Keratinocyte (primary cell): ENCODE data around the gene TBC1D16.

ENCODE experiments used
- EZH2 ChIP-seq: IDR thresholded peaks from one replicate; pipeline ENCODE4 v1.6.1; 2012; ENCODE audit warnings: inconsistent platforms, mild to moderate bottlenecking, low read length, moderate library complexity
- TF ChIP-seq, protein P1 (sequence below), 3 experiments: IDR thresholded peaks in 1 of 3; conservative IDR thresholded peaks in 1 of 3; optimal IDR thresholded peaks in 1 of 3; 2 replicates in 2 of 3; 3 replicates in 1 of 3; pipeline versions ENCODE3 to v1.5.1; 2011; ENCODE audit warnings: low read length in 3 of 3, mild to moderate bottlenecking in 3 of 3, moderate library complexity in 2 of 3, control low read depth in 1 of 3, inconsistent platforms in 1 of 3; ENCODE audit not compliant: insufficient read depth in 2 of 3; ENCODE audit errors: extremely low read depth in 1 of 3

DNA sequence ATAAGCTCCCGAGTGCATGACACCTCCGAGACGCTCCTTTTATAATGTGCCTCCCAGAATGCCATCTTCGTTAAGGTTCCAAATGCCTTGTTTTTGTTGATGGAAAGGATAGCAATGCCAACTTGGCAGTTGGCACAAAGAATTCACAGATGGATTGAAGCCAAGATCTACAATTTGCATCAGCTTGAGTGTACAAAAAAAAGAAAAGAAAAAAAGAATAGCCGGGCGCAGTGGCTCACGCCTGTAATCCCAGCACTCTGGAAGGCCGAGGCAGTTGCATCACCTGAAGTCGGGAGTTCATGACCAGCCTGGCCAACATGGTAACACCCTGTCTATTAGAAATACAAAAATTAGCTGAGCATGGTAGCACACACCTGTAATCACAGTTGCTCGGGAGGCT is 7.6 kb downstream of the TBC1D16 start:
- TF ChIP-seq, protein P1, sequence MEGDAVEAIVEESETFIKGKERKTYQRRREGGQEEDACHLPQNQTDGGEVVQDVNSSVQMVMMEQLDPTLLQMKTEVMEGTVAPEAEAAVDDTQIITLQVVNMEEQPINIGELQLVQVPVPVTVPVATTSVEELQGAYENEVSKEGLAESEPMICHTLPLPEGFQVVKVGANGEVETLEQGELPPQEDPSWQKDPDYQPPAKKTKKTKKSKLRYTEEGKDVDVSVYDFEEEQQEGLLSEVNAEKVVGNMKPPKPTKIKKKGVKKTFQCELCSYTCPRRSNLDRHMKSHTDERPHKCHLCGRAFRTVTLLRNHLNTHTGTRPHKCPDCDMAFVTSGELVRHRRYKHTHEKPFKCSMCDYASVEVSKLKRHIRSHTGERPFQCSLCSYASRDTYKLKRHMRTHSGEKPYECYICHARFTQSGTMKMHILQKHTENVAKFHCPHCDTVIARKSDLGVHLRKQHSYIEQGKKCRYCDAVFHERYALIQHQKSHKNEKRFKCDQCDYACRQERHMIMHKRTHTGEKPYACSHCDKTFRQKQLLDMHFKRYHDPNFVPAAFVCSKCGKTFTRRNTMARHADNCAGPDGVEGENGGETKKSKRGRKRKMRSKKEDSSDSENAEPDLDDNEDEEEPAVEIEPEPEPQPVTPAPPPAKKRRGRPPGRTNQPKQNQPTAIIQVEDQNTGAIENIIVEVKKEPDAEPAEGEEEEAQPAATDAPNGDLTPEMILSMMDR (optimal IDR thresholded peaks at IDR 0.05 in 1 of 3, IDR thresholded peaks at IDR 0.05 in 1 of 3, conservative IDR thresholded peaks at IDR 0.05 in 1 of 3; ENCODE audit: extremely low read depth in 1 of 3, insufficient read depth in 2 of 3, low read length in 3 of 3), result no peak
- no peak for TF ChIP-seq EZH2
